ENCODE results near the gene CFAP46. TPM values are rescaled to one million over a fixed set of nuclear protein-coding genes. Genes with fewer than 3 reads are reported as not detected.
A peak's percentile ranks its signal among the peaks of the same experiment; 100 is the strongest.
"Not testable (repeated sequence)": the region's sequence is repeated elsewhere in the genome, so short reads cannot be mapped to it uniquely, and the experiment has no call there.

Gene CFAP46
- total and polyA plus RNA-seq, 2 experiments from 2014 or later, result 3.1 to 5.4 TPM

DNA sequence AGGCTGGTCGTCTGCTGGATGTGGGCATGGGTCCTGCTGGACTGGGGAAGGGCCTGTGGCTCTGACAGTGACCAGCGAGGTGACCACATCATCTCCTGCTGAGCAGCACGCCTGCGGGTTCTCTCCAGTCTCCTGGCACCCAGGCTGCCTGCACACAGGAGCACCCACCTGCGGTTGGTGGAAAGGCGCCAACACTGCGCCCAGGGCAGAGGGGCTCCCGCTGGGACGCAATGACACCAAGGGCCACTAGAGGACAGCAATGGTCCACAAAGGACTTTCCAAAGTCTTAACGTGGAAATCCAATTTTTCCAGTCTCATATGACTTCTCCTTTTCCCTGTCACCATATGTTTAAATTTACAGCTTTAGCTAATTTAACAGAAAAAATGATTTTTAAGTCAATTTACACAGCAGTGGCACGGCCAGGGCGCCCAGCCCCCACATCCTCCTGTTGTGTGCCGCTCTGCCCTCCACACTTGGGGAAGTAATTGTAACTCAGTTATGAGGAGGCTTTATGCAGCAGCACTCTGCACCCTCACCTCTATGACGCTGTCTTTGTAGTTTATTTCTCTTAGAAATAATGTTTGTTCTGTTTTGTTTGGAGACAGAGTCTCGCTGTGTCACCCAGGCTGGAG, 38.1 kb downstream of the CFAP46 start:
- Histone ChIP-seq H3K27ac (ENCODE audit: low read depth) (no peak overlapping the region), H3K4me2 (no peak overlapping the region), H3K4me1 (ENCODE audit: insufficient read depth) (no peaks in the 10 kb centered on the region), H3K27me3 (ENCODE audit: insufficient read depth) (no peaks in the 10 kb centered on the region), H4K20me1 (replicated peaks; ENCODE audit: insufficient read depth) (no peaks in the 10 kb centered on the region), H3K9me2 (ENCODE audit: insufficient read depth) (no peaks in the 10 kb centered on the region), H2AFZ (no peak overlapping the region), H3K79me2 (replicated peaks; ENCODE audit: insufficient read depth) (no peaks in the 10 kb centered on the region), H3F3A (replicated peaks; ENCODE audit: low read depth) (no peaks in the 10 kb centered on the region), H3K36me3 (ENCODE audit: insufficient read depth) (no peaks in the 10 kb centered on the region), H3K4me3 (no peak overlapping the region)
- TF ChIP-seq STAT1 (IDR thresholded peaks at IDR 0.05; ENCODE audit: unreplicated experiment), result no peak
- TF ChIP-seq, protein P1, sequence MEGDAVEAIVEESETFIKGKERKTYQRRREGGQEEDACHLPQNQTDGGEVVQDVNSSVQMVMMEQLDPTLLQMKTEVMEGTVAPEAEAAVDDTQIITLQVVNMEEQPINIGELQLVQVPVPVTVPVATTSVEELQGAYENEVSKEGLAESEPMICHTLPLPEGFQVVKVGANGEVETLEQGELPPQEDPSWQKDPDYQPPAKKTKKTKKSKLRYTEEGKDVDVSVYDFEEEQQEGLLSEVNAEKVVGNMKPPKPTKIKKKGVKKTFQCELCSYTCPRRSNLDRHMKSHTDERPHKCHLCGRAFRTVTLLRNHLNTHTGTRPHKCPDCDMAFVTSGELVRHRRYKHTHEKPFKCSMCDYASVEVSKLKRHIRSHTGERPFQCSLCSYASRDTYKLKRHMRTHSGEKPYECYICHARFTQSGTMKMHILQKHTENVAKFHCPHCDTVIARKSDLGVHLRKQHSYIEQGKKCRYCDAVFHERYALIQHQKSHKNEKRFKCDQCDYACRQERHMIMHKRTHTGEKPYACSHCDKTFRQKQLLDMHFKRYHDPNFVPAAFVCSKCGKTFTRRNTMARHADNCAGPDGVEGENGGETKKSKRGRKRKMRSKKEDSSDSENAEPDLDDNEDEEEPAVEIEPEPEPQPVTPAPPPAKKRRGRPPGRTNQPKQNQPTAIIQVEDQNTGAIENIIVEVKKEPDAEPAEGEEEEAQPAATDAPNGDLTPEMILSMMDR (conservative IDR thresholded peaks at IDR 0.05; ENCODE audit: low read depth in 2 of 2), result peak; percentile 88
- DNase-seq (ENCODE audit: low spot score) (peak; percentile 70), ATAC-seq (peak; percentile 90)
- H3K27me3 Mint-ChIP-seq (ENCODE audit: insufficient read depth, low read depth, poor library complexity), result no peaks in the 10 kb centered on the region
- H3K27ac Mint-ChIP-seq, result no peak overlapping the region
- peaks cover 14% of the 10 kb centered on the region for H3K9me3 Mint-ChIP-seq
- H3K4me1 Mint-ChIP-seq, result peaks cover 7% of the 10 kb centered on the region; the same call in 2 of the 3 replicates
- no peak overlapping the region for H3K4me3 Mint-ChIP-seq
- peaks cover 7% of the 10 kb centered on the region; the same call in 1 of the 3 replicates for H3K36me3 Mint-ChIP-seq (ENCODE audit: low read depth)

DNA sequence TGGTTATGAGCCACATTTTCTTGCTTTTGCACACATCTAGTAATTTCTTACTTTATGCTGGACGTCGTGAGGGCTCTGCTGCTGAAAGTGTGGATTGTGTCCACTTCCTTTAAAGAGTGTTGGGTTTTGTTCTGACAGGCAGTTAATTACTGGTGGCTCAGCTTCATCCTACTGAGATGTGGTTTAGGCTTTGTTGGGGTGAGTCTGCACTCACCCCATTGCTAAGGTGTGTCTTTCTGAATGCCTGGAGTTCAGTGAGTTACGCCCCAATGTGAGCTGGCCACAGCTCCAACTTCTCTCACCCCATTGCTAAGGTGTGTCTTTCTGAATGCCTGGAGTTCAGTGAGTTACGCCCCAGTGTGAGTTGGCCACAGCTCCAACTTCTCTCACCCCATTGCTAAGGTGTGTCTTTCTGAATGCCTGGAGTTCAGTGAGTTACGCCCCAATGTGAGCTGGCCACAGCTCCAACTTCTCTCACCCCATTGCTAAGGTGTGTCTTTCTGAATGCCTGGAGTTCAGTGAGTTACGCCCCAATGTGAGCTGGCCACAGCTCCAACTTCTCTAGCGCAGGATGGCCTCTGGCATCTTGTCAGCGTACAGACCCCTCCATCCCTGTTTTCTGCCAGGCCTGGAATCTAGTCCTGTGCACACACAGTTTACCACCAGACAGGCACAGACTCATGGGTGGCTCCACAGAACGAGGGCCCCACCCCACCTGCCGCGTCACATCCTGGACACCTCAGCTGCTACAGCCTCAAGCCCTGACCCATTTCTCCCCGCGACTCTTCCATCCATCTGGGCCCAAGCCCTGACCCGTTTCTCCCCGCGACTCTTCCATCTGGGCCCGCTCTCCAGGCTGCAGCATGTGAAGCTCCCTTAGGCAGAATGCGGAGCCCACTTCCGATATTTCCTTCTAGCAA, 39.5 kb downstream of the CFAP46 start:
- H3K79me2 ChIP-seq (replicated peaks; ENCODE audit: insufficient read depth); H3K27ac Mint-ChIP-seq; ATAC-seq; H3K4me3 ChIP-seq; H4K20me1 ChIP-seq (replicated peaks; ENCODE audit: insufficient read depth); H3K4me1 ChIP-seq (ENCODE audit: insufficient read depth); DNase-seq (ENCODE audit: low spot score); H3K4me3 Mint-ChIP-seq; H3K4me1 Mint-ChIP-seq; H3K4me2 ChIP-seq; H3K27ac ChIP-seq (ENCODE audit: low read depth); H3K27me3 ChIP-seq (ENCODE audit: insufficient read depth); H3K36me3 ChIP-seq (ENCODE audit: insufficient read depth); H3K27me3 Mint-ChIP-seq (ENCODE audit: insufficient read depth, low read depth, poor library complexity); H3K9me2 ChIP-seq (ENCODE audit: insufficient read depth); H2AFZ ChIP-seq; H3F3A ChIP-seq (replicated peaks; ENCODE audit: low read depth); H3K36me3 Mint-ChIP-seq (ENCODE audit: low read depth): not testable (repeated sequence)
- peaks cover 14% of the 10 kb centered on the region for H3K9me3 Mint-ChIP-seq

DNA sequence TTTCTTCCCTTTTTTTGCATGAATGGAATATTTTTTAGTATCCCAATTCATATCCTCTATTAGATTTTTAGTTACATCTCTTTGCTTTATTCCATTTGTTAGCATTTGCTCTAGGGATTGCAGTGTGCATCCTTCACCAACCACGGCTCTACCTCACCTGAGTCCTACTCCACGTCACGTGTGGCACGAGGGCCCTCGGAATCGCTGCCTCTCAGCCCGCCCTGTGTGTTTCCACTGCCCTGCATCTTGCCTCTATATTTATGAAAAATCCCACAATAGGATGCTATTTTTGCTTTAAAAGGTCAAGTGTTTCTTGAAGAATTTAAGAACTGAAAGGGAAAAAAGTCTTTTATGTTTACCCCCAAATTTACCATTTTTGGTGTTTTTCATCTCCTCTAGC, 41.0 kb downstream of the CFAP46 start:
- H3K4me1 ChIP-seq (ENCODE audit: insufficient read depth), result no peaks in the 10 kb centered on the region
- H3F3A ChIP-seq (replicated peaks; ENCODE audit: low read depth), result no peaks in the 10 kb centered on the region
- no peak overlapping the region for H3K4me2 ChIP-seq
- ATAC-seq (no peak), DNase-seq (ENCODE audit: low spot score) (no peak)
- H3K9me2 ChIP-seq (ENCODE audit: insufficient read depth), result no peaks in the 10 kb centered on the region
- Mint-ChIP-seq H3K9me3 (peaks cover 14% of the 10 kb centered on the region), H3K4me1 (peaks cover 7% of the 10 kb centered on the region; the same call in 2 of the 3 replicates), H3K4me3 (no peak overlapping the region), H3K27me3 (ENCODE audit: insufficient read depth, low read depth, poor library complexity) (no peaks in the 10 kb centered on the region), H3K36me3 (ENCODE audit: low read depth) (peaks cover 7% of the 10 kb centered on the region; the same call in 1 of the 3 replicates), H3K27ac (no peak overlapping the region)
- no peak overlapping the region for H2AFZ ChIP-seq
- no peaks in the 10 kb centered on the region for H4K20me1 ChIP-seq (replicated peaks; ENCODE audit: insufficient read depth)
- no peaks in the 10 kb centered on the region for H3K27me3 ChIP-seq (ENCODE audit: insufficient read depth)
- H3K36me3 ChIP-seq (ENCODE audit: insufficient read depth), result no peaks in the 10 kb centered on the region
- H3K4me3 ChIP-seq, result no peak overlapping the region
- H3K79me2 ChIP-seq (replicated peaks; ENCODE audit: insufficient read depth), result no peaks in the 10 kb centered on the region
- no peak overlapping the region for H3K27ac ChIP-seq (ENCODE audit: low read depth)
- TF ChIP-seq, protein P1 (conservative IDR thresholded peaks at IDR 0.05; ENCODE audit: low read depth in 2 of 2), result no peak
- TF ChIP-seq ZNF331 (CRISPR knock-in tag; IDR thresholded peaks at IDR 0.05; ENCODE audit: low read depth), result no peak
- no peak for TF ChIP-seq ZNF114 (CRISPR knock-in tag; IDR thresholded peaks at IDR 0.05)
- TF ChIP-seq NANOG (IDR thresholded peaks at IDR 0.05; ENCODE audit: borderline replicate concordance), result no peak
- TF ChIP-seq, protein P2, sequence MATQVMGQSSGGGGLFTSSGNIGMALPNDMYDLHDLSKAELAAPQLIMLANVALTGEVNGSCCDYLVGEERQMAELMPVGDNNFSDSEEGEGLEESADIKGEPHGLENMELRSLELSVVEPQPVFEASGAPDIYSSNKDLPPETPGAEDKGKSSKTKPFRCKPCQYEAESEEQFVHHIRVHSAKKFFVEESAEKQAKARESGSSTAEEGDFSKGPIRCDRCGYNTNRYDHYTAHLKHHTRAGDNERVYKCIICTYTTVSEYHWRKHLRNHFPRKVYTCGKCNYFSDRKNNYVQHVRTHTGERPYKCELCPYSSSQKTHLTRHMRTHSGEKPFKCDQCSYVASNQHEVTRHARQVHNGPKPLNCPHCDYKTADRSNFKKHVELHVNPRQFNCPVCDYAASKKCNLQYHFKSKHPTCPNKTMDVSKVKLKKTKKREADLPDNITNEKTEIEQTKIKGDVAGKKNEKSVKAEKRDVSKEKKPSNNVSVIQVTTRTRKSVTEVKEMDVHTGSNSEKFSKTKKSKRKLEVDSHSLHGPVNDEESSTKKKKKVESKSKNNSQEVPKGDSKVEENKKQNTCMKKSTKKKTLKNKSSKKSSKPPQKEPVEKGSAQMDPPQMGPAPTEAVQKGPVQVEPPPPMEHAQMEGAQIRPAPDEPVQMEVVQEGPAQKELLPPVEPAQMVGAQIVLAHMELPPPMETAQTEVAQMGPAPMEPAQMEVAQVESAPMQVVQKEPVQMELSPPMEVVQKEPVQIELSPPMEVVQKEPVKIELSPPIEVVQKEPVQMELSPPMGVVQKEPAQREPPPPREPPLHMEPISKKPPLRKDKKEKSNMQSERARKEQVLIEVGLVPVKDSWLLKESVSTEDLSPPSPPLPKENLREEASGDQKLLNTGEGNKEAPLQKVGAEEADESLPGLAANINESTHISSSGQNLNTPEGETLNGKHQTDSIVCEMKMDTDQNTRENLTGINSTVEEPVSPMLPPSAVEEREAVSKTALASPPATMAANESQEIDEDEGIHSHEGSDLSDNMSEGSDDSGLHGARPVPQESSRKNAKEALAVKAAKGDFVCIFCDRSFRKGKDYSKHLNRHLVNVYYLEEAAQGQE (IDR thresholded peaks at IDR 0.05; ENCODE audit: unreplicated experiment), result no peak
- no peak for TF ChIP-seq EZH2 (IDR thresholded peaks at IDR 0.05; ENCODE audit: low read depth, unreplicated experiment)
